OCI-LY1 (cell line): ENCODE results near the gene PDZD7.

Experiments used
- H2AFZ ChIP-seq: fragments of 200-600 bp; sonication (generic), shearing (Covaris generic); 2 replicates; pipeline ENCODE4 v1.6.0; 2014; ENCODE audit warnings: antibody characterized with exemption, mild to moderate bottlenecking, low read length
- H3F3A ChIP-seq: fragments of 200-600 bp; sonication (generic), shearing (Covaris generic); 2 replicates; pipeline ENCODE4 v1.6.0; 2014; ENCODE audit warnings: mild to moderate bottlenecking, antibody characterized with exemption, low read length, moderate library complexity; ENCODE audit not compliant: insufficient read depth
- H3K27ac ChIP-seq: fragments of 200-600 bp; sonication (generic); 2 replicates; pipeline ENCODE4 v1.5.1; 2014; ENCODE audit warnings: low read length, mixed run types, mild to moderate bottlenecking, low read depth; ENCODE audit not compliant: poor library complexity, severe bottlenecking
- H3K27me3 ChIP-seq: fragments of 200-600 bp; sonication (generic); 2 replicates; pipeline ENCODE4 v1.6.0; 2014; ENCODE audit warnings: antibody characterized with exemption, mild to moderate bottlenecking, low read length, moderate library complexity; ENCODE audit not compliant: insufficient read depth
- H3K36me3 ChIP-seq: fragments of 200-600 bp; sonication (generic); 2 replicates; pipeline ENCODE4 v1.6.1; 2014; ENCODE audit warnings: mild to moderate bottlenecking, antibody characterized with exemption, low read length, moderate library complexity, mixed read lengths; ENCODE audit not compliant: insufficient read depth
- H3K4me1 ChIP-seq: fragments of 200-600 bp; sonication (generic); 2 replicates; pipeline ENCODE4 v1.5.1; 2014; ENCODE audit warnings: mild to moderate bottlenecking, low read length, moderate library complexity; ENCODE audit not compliant: insufficient read depth, severe bottlenecking
- H3K4me2 ChIP-seq: fragments of 200-600 bp; sonication (generic), shearing (Covaris generic); 2 replicates; pipeline ENCODE4 v1.6.1; 2014; ENCODE audit warnings: low read length
- H3K4me3 ChIP-seq: fragments of 200-600 bp; sonication (generic); 2 replicates; pipeline ENCODE4 v1.5.1; 2014; ENCODE audit warnings: low read length, low read depth, mild to moderate bottlenecking, mixed read lengths; ENCODE audit not compliant: poor library complexity, severe bottlenecking
- H3K79me2 ChIP-seq: fragments of 200-600 bp; shearing (Covaris generic); 2 replicates; pipeline ENCODE4 v1.6.1; 2016; ENCODE audit warnings: mixed run types, low read length, mixed read lengths; ENCODE audit not compliant: insufficient read depth
- H3K9ac ChIP-seq: fragments of 200-600 bp; sonication (generic), shearing (Covaris generic); 2 replicates; pipeline ENCODE4 v1.6.1; 2014; ENCODE audit warnings: mild to moderate bottlenecking, low read length, mixed read lengths
- H3K9me2 ChIP-seq: fragments of 200-600 bp; sonication (generic), shearing (Covaris generic); 2 replicates; pipeline ENCODE4 v1.6.1; 2014; ENCODE audit warnings: low read depth, mild to moderate bottlenecking, low read length, mixed read lengths
- H3K9me3 ChIP-seq: fragments of 200-600 bp; shearing (Covaris generic); 2 replicates; pipeline ENCODE4 v1.6.1; 2014; ENCODE audit warnings: low read length, mixed read lengths
- H4K20me1 ChIP-seq: fragments of 200-600 bp; sonication (generic), shearing (Covaris generic); 2 replicates; pipeline ENCODE4 v1.6.0; 2016; ENCODE audit warnings: mild to moderate bottlenecking, low read length; ENCODE audit not compliant: insufficient read depth
- CTCF ChIP-seq: fragments of 200-600 bp; sonication (generic), shearing (Covaris generic); IDR thresholded peaks from 2 replicates; pipeline ENCODE4 v1.5.1; 2017; ENCODE audit warnings: mild to moderate bottlenecking, antibody characterized with exemption, low read length, moderate library complexity, mixed read lengths
- EZH2 ChIP-seq: fragments of 200-600 bp; sonication (generic), shearing (Covaris generic); IDR thresholded peaks from 2 replicates; pipeline ENCODE4 v1.8.0; 2017; ENCODE audit warnings: borderline replicate concordance, mixed run types, mild to moderate bottlenecking, antibody characterized with exemption, low read length, moderate library complexity, mixed read lengths

Gene PDZD7

GRCh38 chr10:101040851-101041250 lies 9.9 kb upstream of the PDZD7 start:
- Histone ChIP-seq H3K9me3 (no peaks in the 10 kb centered on the region), H3K9me2 (no peaks in the 10 kb centered on the region), H2AFZ (no peak overlapping the region), H3K4me2 (no peak overlapping the region), H3K36me3 (no peaks in the 10 kb centered on the region), H3K27me3 (no peaks in the 10 kb centered on the region), H4K20me1 (no peaks in the 10 kb centered on the region), H3K79me2 (no peaks in the 10 kb centered on the region), H3K4me3 (no peak overlapping the region), H3K27ac (no peak overlapping the region), H3K4me1 (peaks cover 15% of the 10 kb centered on the region), H3F3A (no peaks in the 10 kb centered on the region), H3K9ac (no peak overlapping the region)
- TF ChIP-seq EZH2 (no peak), CTCF (no peak)

GRCh38 chr10:101040061-101040460 lies 9.1 kb upstream of the PDZD7 start:
- no peak overlapping the region for H3K9ac ChIP-seq
- H3K79me2 ChIP-seq = no peaks in the 10 kb centered on the region
- H3K4me2 ChIP-seq = no peak overlapping the region
- no peaks in the 10 kb centered on the region for H3K36me3 ChIP-seq
- no peaks in the 10 kb centered on the region for H3K9me2 ChIP-seq
- no peak overlapping the region for H2AFZ ChIP-seq
- peaks cover 15% of the 10 kb centered on the region for H3K4me1 ChIP-seq
- H3K9me3 ChIP-seq = no peaks in the 10 kb centered on the region
- H4K20me1 ChIP-seq = no peaks in the 10 kb centered on the region
- no peaks in the 10 kb centered on the region for H3K27me3 ChIP-seq
- H3F3A ChIP-seq = no peaks in the 10 kb centered on the region
- H3K4me3 ChIP-seq = no peak overlapping the region
- H3K27ac ChIP-seq = no peak overlapping the region
- TF ChIP-seq CTCF = no peak
- no peak for TF ChIP-seq EZH2

- Histone ChIP-seq H3F3A (no peaks in the 10 kb centered on the region), H3K4me2 (no peak overlapping the region), H3K4me3 (no peak overlapping the region), H2AFZ (no peak overlapping the region), H3K27ac (no peak overlapping the region), H3K27me3 (no peaks in the 10 kb centered on the region), H3K36me3 (no peaks in the 10 kb centered on the region), H3K79me2 (no peaks in the 10 kb centered on the region), H3K9me3 (no peaks in the 10 kb centered on the region), H3K9ac (no peak overlapping the region), H3K4me1 (peaks cover 14% of the 10 kb centered on the region), H4K20me1 (no peaks in the 10 kb centered on the region), H3K9me2 (no peaks in the 10 kb centered on the region)
- TF ChIP-seq EZH2 = no peak
- TF ChIP-seq CTCF = peak; percentile 24; the same call in 1 of the 2 replicates
Observed at GRCh38 chr10:101038484-101038883, 7.6 kb upstream of the PDZD7 start.
